ENCODE measurements around the gene GNG3.

The GNG3 gene

GRCh38 chr11:62705880-62706849 is 1.3 kb upstream of the GNG3 start:
- H3K4me3 ChIP-seq (ENCODE audit: low read depth, low read length): peak overlapping the region; percentile 67
- no peak for TF ChIP-seq CTCF (IDR thresholded peaks at IDR 0.05; ENCODE audit: low read depth, low read length, missing control alignments)
- DNase-seq (ENCODE audit: low read depth): peak; percentile 62

- H3K4me3 ChIP-seq (ENCODE audit: low read depth, low read length): no peak overlapping the region; the same call in 1 of the 2 replicates
- no peak for DNase-seq (ENCODE audit: low read depth)
- TF ChIP-seq CTCF (IDR thresholded peaks at IDR 0.05; ENCODE audit: low read depth, low read length, missing control alignments): no peak
Observed at GRCh38 chr11:62706850-62707247, 627 bp upstream of the GNG3 start.

GRCh38 chr11:62708392-62708791 is 916 bp downstream of the GNG3 start:
- H3K4me3 ChIP-seq (ENCODE audit: low read depth, low read length): peak overlapping the region; percentile 56; the same call in 1 of the 2 replicates
- TF ChIP-seq CTCF (IDR thresholded peaks at IDR 0.05; ENCODE audit: low read depth, low read length, missing control alignments): no peak
- DNase-seq (ENCODE audit: low read depth): no peak

- peak overlapping the region; percentile 56 for H3K4me3 ChIP-seq (ENCODE audit: low read depth, low read length)
- DNase-seq (ENCODE audit: low read depth): no peak
- TF ChIP-seq CTCF (IDR thresholded peaks at IDR 0.05; ENCODE audit: low read depth, low read length, missing control alignments): no peak
Observed at GRCh38 chr11:62708793-62709192, 1.3 kb downstream of the GNG3 start.

GRCh38 chr11:62709247-62710000 is 1.9 kb downstream of the GNG3 start:
- H3K4me3 ChIP-seq (ENCODE audit: low read depth, low read length): peak overlapping the region; percentile 56
- no peak for TF ChIP-seq CTCF (IDR thresholded peaks at IDR 0.05; ENCODE audit: low read depth, low read length, missing control alignments)
- DNase-seq (ENCODE audit: low read depth): peak; percentile 95

GRCh38 chr11:62710001-62710345 is 2.5 kb downstream of the GNG3 start:
- H3K4me3 ChIP-seq (ENCODE audit: low read depth, low read length): peak overlapping the region; percentile 56
- DNase-seq (ENCODE audit: low read depth): no peak

More at GRCh38 chr11:62710001-62710345, 2.5 kb downstream of the GNG3 start:
- TF ChIP-seq CTCF (IDR thresholded peaks at IDR 0.05; ENCODE audit: low read depth, low read length, missing control alignments): no peak

Measured in GM12864 (cell line).